Motor neuron (in vitro differentiated cells): Measurements from ENCODE around the gene MSI1. TPM values are rescaled to one million over a fixed set of nuclear protein-coding genes. Genes with fewer than 3 reads are reported as not detected.

ENCODE experiments used
- total RNA-seq, 8 experiments: library from RNA; unstranded; fragments of 300-600 nt; gene quantifications; 2 replicates each; pipeline versions ENCODE4 v1.2.3 to v1.2.4, GENCODE V29; 2022

MSI1 gene
- total RNA-seq, 8 experiments from 2014 or later = 0.10 to 81.7 (median 27.3) TPM

Other genes with a start within 250 kb of the MSI1 start
- 100 to 1,000 TPM in 2 of 8 experiments, 10 to 100 TPM in 6; 31.8 to 153 (median 47.1) TPM for gene GCN1, start 174.4 kb downstream of the MSI1 start, total RNA-seq
- 1,000 to 10,000 TPM; 1,784 to 3,646 (median 2,895) TPM for gene RPLP0, start 168.1 kb downstream of the MSI1 start, total RNA-seq
- 10 to 100 TPM; 10.1 to 52.6 (median 23.8) TPM for gene PXN, start 103.4 kb downstream of the MSI1 start, total RNA-seq
- gene RNU4-2, start 77.3 kb downstream of the MSI1 start, total RNA-seq = over 10,000 TPM; 15,371 to 42,996 (median 23,008) TPM
- over 10,000 TPM in 4 of 8 experiments, 1,000 to 10,000 TPM in 4; 7,837 to 22,494 (median 10,178) TPM for gene RNU4-1, start 75.9 kb downstream of the MSI1 start, total RNA-seq
- 1 to 10 TPM; 1.7 to 6.6 (median 2.8) TPM for gene SIRT4, start 66.8 kb downstream of the MSI1 start, total RNA-seq
- under 1 TPM in 3 of 8 experiments, not detected in 5; 0.38 to 0.78 (median 0.60) TPM for gene PLA2G1B, start 41.4 kb downstream of the MSI1 start, total RNA-seq
- gene COX6A1, start 68.9 kb upstream of the MSI1 start, total RNA-seq = 100 to 1,000 TPM; 604 to 967 (median 671) TPM
- gene TRIAP1, start 77.2 kb upstream of the MSI1 start, total RNA-seq = 10 to 100 TPM; 25.0 to 90.0 (median 41.5) TPM
- gene GATC, start 77.3 kb upstream of the MSI1 start, total RNA-seq = 10 to 100 TPM; 20.4 to 38.8 (median 24.5) TPM
- 100 to 1,000 TPM in 7 of 8 experiments, 10 to 100 TPM in 1; 98.3 to 197 (median 118) TPM for gene SRSF9, start 100.6 kb upstream of the MSI1 start, total RNA-seq
- gene DYNLL1, start 126.9 kb upstream of the MSI1 start, total RNA-seq = 100 to 1,000 TPM; 155 to 622 (median 349) TPM
- gene COQ5, start 160.0 kb upstream of the MSI1 start, total RNA-seq = 10 to 100 TPM; 36.4 to 70.7 (median 49.8) TPM
- gene RNF10, start 165.2 kb upstream of the MSI1 start, total RNA-seq = 100 to 1,000 TPM in 3 of 8 experiments, 10 to 100 TPM in 5; 69.1 to 207 (median 90.5) TPM
- 10 to 100 TPM; 30.5 to 74.3 (median 54.4) TPM for gene POP5, start 212.2 kb upstream of the MSI1 start, total RNA-seq